ENCODE results near the gene FOXR1. TPM values are rescaled to one million over a fixed set of nuclear protein-coding genes. Genes with fewer than 3 reads are reported as not detected.

Gene FOXR1
- total and polyA plus RNA-seq, 2 donors (not counting 3 experiments of a cell fraction or from before 2014, with no cell fraction given): not detected

DNA sequence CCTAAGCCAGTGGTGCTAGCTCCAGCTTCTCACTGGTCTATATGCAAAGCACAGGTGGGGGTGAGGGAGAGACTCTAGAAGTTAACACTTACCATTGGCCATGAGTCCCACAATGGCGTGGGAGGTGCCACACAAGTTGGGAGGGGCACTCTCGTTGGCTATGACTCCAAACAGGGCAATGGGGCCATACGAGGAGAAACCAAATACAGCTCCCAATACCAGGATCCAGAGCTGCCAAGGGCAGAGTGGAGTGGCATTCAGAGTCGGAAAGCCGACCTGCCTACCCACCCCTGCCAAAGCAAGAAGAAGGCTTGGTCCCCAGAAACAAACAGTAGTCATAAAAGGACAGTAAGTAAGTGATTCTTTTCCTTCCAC, 53.5 kb downstream of the FOXR1 start:
- ChIA-PET POLR2A (no interaction called here), CTCF (interaction anchor here (1.0 kb wide), 1 partner anchor 313 kb away, joined by 3 read pairs; no protein-coding TSS in a partner anchor)
- Histone ChIP-seq H3K9me1 (replicated peaks; ENCODE audit: control insufficient read depth, extremely low read depth, insufficient read depth, low read length) (no peaks in the 10 kb centered on the region), H3K4me2 (ENCODE audit: insufficient read depth, low read length) (no peak overlapping the region), H3K9ac (replicated peaks; ENCODE audit: extremely low read depth, insufficient read depth, low read length) (no peak overlapping the region), H3K27ac (ENCODE audit: insufficient read depth, low read depth, low read length) (no peak overlapping the region), H3K27me3 (ENCODE audit: control insufficient read depth in 2 of 2, insufficient read depth in 2 of 2, low read length in 2 of 2) (no peaks in the 10 kb centered on the region), H3K4me3 (replicated peaks in 1 of 3; ENCODE audit: insufficient read depth in 1 of 3, low read depth in 1 of 3, low read length in 3 of 3) (no peak overlapping the region), H4K20me1 (replicated peaks; ENCODE audit: control insufficient read depth, extremely low read depth, insufficient read depth, low read length) (no peaks in the 10 kb centered on the region), H3K9me3 (replicated peaks; ENCODE audit: control insufficient read depth, insufficient read depth, low read length) (no peaks in the 10 kb centered on the region), H2AFZ (ENCODE audit: low read depth, low read length) (no peak overlapping the region), H3K79me2 (ENCODE audit: control insufficient read depth, insufficient read depth, low read length) (peaks cover 5% of the 10 kb centered on the region), H3K36me3 (ENCODE audit: control insufficient read depth in 2 of 2, extremely low read depth in 1 of 2, insufficient read depth in 2 of 2, low read length in 2 of 2) (peaks cover 6 to 19% of the 10 kb centered on the region in 2 experiments), H3K4me1 (ENCODE audit: control insufficient read depth, extremely low read depth, insufficient read depth, low read length) (peaks cover 18% of the 10 kb centered on the region)
- TF ChIP-seq, protein P1, sequence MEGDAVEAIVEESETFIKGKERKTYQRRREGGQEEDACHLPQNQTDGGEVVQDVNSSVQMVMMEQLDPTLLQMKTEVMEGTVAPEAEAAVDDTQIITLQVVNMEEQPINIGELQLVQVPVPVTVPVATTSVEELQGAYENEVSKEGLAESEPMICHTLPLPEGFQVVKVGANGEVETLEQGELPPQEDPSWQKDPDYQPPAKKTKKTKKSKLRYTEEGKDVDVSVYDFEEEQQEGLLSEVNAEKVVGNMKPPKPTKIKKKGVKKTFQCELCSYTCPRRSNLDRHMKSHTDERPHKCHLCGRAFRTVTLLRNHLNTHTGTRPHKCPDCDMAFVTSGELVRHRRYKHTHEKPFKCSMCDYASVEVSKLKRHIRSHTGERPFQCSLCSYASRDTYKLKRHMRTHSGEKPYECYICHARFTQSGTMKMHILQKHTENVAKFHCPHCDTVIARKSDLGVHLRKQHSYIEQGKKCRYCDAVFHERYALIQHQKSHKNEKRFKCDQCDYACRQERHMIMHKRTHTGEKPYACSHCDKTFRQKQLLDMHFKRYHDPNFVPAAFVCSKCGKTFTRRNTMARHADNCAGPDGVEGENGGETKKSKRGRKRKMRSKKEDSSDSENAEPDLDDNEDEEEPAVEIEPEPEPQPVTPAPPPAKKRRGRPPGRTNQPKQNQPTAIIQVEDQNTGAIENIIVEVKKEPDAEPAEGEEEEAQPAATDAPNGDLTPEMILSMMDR (IDR thresholded peaks at IDR 0.05; ENCODE audit: extremely low read depth in 1 of 2, insufficient read depth in 1 of 2, low read depth in 1 of 2, low read length in 2 of 2): no peak
- no peak for TF ChIP-seq FOS (IDR thresholded peaks at IDR 0.05; ENCODE audit: borderline replicate concordance, insufficient read depth, low read length)
- no peak for TF ChIP-seq POLR2AphosphoS5 (IDR thresholded peaks at IDR 0.05; ENCODE audit: insufficient read depth, low read depth, low read length)
- TF ChIP-seq EZH2 (IDR thresholded peaks at IDR 0.05; ENCODE audit: borderline replicate concordance, low read depth, low read length, severe bottlenecking): no peak
- TF ChIP-seq, protein P2, sequence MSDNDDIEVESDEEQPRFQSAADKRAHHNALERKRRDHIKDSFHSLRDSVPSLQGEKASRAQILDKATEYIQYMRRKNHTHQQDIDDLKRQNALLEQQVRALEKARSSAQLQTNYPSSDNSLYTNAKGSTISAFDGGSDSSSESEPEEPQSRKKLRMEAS (IDR thresholded peaks at IDR 0.05; ENCODE audit: insufficient read depth, insufficient read length): no peak
- no peak for TF ChIP-seq JUN (IDR thresholded peaks at IDR 0.05; ENCODE audit: borderline replicate concordance, insufficient read depth, insufficient read length, low read depth)
- no peak for TF ChIP-seq POLR2A (IDR thresholded peaks at IDR 0.05; ENCODE audit: low read depth, low read length)
- TF ChIP-seq GATA2 (IDR thresholded peaks at IDR 0.05; ENCODE audit: insufficient read depth, insufficient read length, low read depth, low read length): no peak
- TF ChIP-seq MYC (IDR thresholded peaks at IDR 0.05; ENCODE audit: low read depth, low read length): no peak
- FAIRE-seq: no peak
- DNase-seq (ENCODE audit: low read depth, low spot score): no peak
- intact Hi-C loops (cut with micrococcal nuclease): no loop called here
- dilution Hi-C loops (cut with MboI; ENCODE audit: extremely low pct_ligation_motif_present, low sequenced_read_pairs): no loop called here
- BruUV-seq (replicated peaks): no TSS peak

Data from endothelial cell of umbilical vein (primary cell).